Naive thymus-derived CD8-positive, alpha-beta T cell (primary cell): ENCODE measurements around the gene STX10. TPM values are rescaled to one million over a fixed set of nuclear protein-coding genes. Genes with fewer than 3 reads are reported as not detected.
A peak's percentile ranks its signal among the peaks of the same experiment; 100 is the strongest.

Source experiments
- ATAC-seq, 2 donors: fragments of 150-1000 bp; cut with Tn5 transposase in 1 of 2; sonication (Bioruptor Pico), chemical (Tn5 transposase) in 1 of 2; 1 replicate in 1 of 2; 2 replicates in 1 of 2; pipeline ENCODE4 v1.10.0; 2021; ENCODE audit warnings: mild to moderate bottlenecking in 2 of 2, moderate library complexity in 2 of 2
- POLR2A ChIA-PET: fragments of 350-600 bp; sonication (Branson Sonifier 250); formaldehyde crosslinking; loops from one replicate; lab custom pipeline; 2021; ENCODE audit warnings: antibody characterized with exemption; lab: Charles Lee
- DNase-seq, 10 donors: peaks; one replicate each; pipeline versions ENCODE4 v3.0.0 to v3.0.0-alpha.2; 2020 to 2022
- H3K27ac Mint-ChIP-seq, 10 donors: one replicate each; pipeline ENCODE4 v1.8.0; 2020 to 2022; ENCODE audit warnings: mild to moderate bottlenecking in 10 of 10, mixed read lengths in 10 of 10, moderate library complexity in 4 of 10, inconsistent platforms in 1 of 10
- H3K27me3 Mint-ChIP-seq, 5 donors: one replicate each; pipeline ENCODE4 v1.8.0; 2021 to 2022; ENCODE audit warnings: mixed read lengths in 5 of 5
- H3K36me3 Mint-ChIP-seq, 3 donors: one replicate each; pipeline ENCODE4 v1.8.0; 2020 to 2022; ENCODE audit warnings: mixed read lengths in 3 of 3, mild to moderate bottlenecking in 2 of 3, inconsistent platforms in 1 of 3
- H3K4me1 Mint-ChIP-seq, 4 donors: one replicate each; pipeline ENCODE4 v1.8.0; 2021 to 2022; ENCODE audit warnings: mixed read lengths in 4 of 4
- H3K4me3 Mint-ChIP-seq, 10 donors: one replicate each; pipeline ENCODE4 v1.8.0; 2020 to 2022; ENCODE audit warnings: mild to moderate bottlenecking in 10 of 10, mixed read lengths in 10 of 10, moderate library complexity in 6 of 10, inconsistent platforms in 1 of 10
- H3K9me3 Mint-ChIP-seq, 9 donors: one replicate each; pipeline ENCODE4 v1.8.0; 2020 to 2022; ENCODE audit warnings: mixed read lengths in 9 of 9, mild to moderate bottlenecking in 3 of 9, inconsistent platforms in 1 of 9, moderate library complexity in 1 of 9
- polyA plus RNA-seq, 3 donors: library from polyadenylated mRNA; unstranded; fragments of 300-500 nt; fragmentation: Illumina TruSeq; gene quantifications; one replicate each; pipeline ENCODE4 v1.2.3, GENCODE V29; 2021
- total RNA-seq, 8 experiments: library from RNA in 2 of 8; stranded (reverse) in 2 of 8; gene quantifications; one replicate each; pipeline ENCODE4 v1.2.3 and lab custom pipeline; 2021 to 2026

The STX10 gene
- total and polyA plus RNA-seq, 5 experiments from 2014 or later: 36.1 to 62.8 (median 56.2) TPM

GRCh38 chr19:13122275-13122878 lies 27.8 kb downstream of the STX10 start:
- DNase-seq: peak in 1 of 10 donors; percentile 6
- Mint-ChIP-seq H3K27ac (peak overlapping the region in 6 of 10 donors; percentile 22 to 80 (median 72)), H3K4me3 (peak overlapping the region in 5 of 10 donors; percentile 12 to 45 (median 33)), H3K36me3 (peaks cover 0 to 17% (median 0%) of the 10 kb centered on the region in 3 donors), H3K9me3 (no peaks in the 10 kb centered on the region), H3K4me1 (peaks cover 26 to 52% (median 46%) of the 10 kb centered on the region in 4 donors), H3K27me3 (no peaks in the 10 kb centered on the region)
- ATAC-seq: no peak
- POLR2A ChIA-PET: interaction anchor here (0.5 kb wide), 1 partner anchor 19 kb away, joined by 3 read pairs; no protein-coding TSS in a partner anchor

- no peaks in the 10 kb centered on the region for H3K9me3 Mint-ChIP-seq
- H3K27ac Mint-ChIP-seq: peak overlapping the region in 7 of 10 donors; percentile 22 to 80 (median 52)
- peaks cover 26 to 56% (median 50%) of the 10 kb centered on the region in 4 donors for H3K4me1 Mint-ChIP-seq
- POLR2A ChIA-PET: no interaction called here
- peaks cover 0 to 17% (median 0%) of the 10 kb centered on the region in 3 donors for H3K36me3 Mint-ChIP-seq
- no peak for DNase-seq
- peak overlapping the region in 5 of 10 donors; percentile 12 to 70 (median 33) for H3K4me3 Mint-ChIP-seq
- no peaks in the 10 kb centered on the region for H3K27me3 Mint-ChIP-seq
- ATAC-seq: no peak
These were observed 28.5 kb downstream of the STX10 start for GRCh38 chr19:13121551-13122274.

GRCh38 chr19:13120817-13121216 lies 29.4 kb downstream of the STX10 start:
- Mint-ChIP-seq H3K4me3 (peak overlapping the region in 6 of 10 donors; percentile 14 to 90 (median 62)), H3K9me3 (no peaks in the 10 kb centered on the region), H3K36me3 (peaks cover 0 to 14% (median 0%) of the 10 kb centered on the region in 3 donors), H3K4me1 (peaks cover 29 to 64% (median 58%) of the 10 kb centered on the region in 4 donors), H3K27ac (peak overlapping the region in 8 of 10 donors; percentile 18 to 73 (median 42)), H3K27me3 (no peaks in the 10 kb centered on the region)
- POLR2A ChIA-PET: interaction anchor here (0.8 kb wide), 1 partner anchor 37 kb away, joined by 3 read pairs; no protein-coding TSS in a partner anchor
- ATAC-seq (no peak), DNase-seq (no peak)

GRCh38 chr19:13120031-13120430 lies 30.1 kb downstream of the STX10 start:
- Mint-ChIP-seq H3K4me1 (peaks cover 29 to 69% (median 64%) of the 10 kb centered on the region in 4 donors), H3K4me3 (peak overlapping the region in 7 of 10 donors; percentile 74 to 93 (median 79)), H3K9me3 (no peaks in the 10 kb centered on the region), H3K36me3 (peaks cover 0 to 11% (median 0%) of the 10 kb centered on the region in 3 donors), H3K27ac (peak overlapping the region in 6 of 10 donors; percentile 24 to 79 (median 56)), H3K27me3 (no peaks in the 10 kb centered on the region)
- ATAC-seq (no peak), DNase-seq (no peak)
- POLR2A ChIA-PET: interaction anchor here (0.6 to 5.4 kb wide), 5 partner anchors 11 to 37 kb away, joined by 3 to 67 read pairs (median 3); partner anchors contain the start of gene LYL1

- ATAC-seq (no peak), DNase-seq (no peak)
- POLR2A ChIA-PET: interaction anchor here (0.6 to 5.4 kb wide), 9 partner anchors 8 to 162 kb away, joined by 3 to 68 read pairs (median 3); partner anchors contain the start of gene LYL1
- peak overlapping the region; percentile 74 to 93 (median 82) for H3K4me3 Mint-ChIP-seq
- H3K4me1 Mint-ChIP-seq: peaks cover 29 to 70% (median 65%) of the 10 kb centered on the region in 4 donors
- H3K27ac Mint-ChIP-seq: peak overlapping the region in 9 of 10 donors; percentile 43 to 96 (median 82)
- no peaks in the 10 kb centered on the region for H3K27me3 Mint-ChIP-seq
- H3K36me3 Mint-ChIP-seq: peaks cover 0 to 8% (median 0%) of the 10 kb centered on the region in 3 donors
- H3K9me3 Mint-ChIP-seq: no peaks in the 10 kb centered on the region
These were observed 30.5 kb downstream of the STX10 start for GRCh38 chr19:13119627-13120026.

DNA sequence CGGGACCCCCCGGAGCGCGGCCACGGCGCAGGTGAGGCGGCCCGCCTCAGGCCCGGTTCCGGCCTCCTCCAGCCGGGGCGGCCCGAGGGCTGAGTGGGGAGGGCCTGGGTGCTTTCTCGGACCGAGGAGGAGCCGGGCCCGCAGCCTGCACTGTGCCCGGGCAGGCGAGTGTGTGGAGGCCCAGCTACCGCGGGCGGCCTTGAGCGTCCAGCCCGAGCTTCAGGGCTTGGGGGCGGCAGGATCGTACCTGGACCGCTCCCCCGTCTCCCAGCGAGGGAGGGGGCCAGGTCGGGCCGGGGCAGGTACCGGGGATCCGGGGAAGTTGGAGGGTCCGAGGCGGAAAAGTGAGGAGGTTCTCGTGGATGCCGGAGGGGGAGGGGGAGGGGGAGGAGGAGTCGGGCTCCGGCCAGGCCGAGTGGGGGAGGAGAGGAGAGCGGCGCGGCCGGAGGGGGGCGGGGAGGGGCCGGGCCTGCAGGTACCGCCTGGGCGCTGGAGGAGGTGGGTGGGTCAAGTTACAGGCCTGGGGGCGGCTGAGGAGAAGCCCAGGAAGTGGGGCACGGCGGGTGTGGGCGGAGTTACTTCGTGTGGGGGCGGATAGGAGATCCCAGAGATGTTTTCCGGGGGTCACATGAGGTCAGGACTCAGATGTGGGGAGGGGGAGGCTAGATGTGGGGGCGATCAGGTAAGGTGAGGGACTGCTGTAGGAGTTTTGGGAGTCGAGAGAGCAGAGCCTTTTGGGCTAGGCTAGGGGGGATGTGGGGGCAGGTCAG lies 31.6 kb downstream of the STX10 start:
- Mint-ChIP-seq H3K36me3 (peaks cover 0 to 12% (median 0%) of the 10 kb centered on the region in 3 donors), H3K9me3 (no peaks in the 10 kb centered on the region), H3K27me3 (no peaks in the 10 kb centered on the region), H3K27ac (peak overlapping the region in 9 of 10 donors; percentile 56 to 96 (median 79)), H3K4me3 (peak overlapping the region; percentile 74 to 93 (median 82)), H3K4me1 (peaks cover 29 to 65% (median 63%) of the 10 kb centered on the region in 4 donors)
- DNase-seq: peak in 3 of 10 donors; percentile 19 to 75 (median 44)
- POLR2A ChIA-PET: interaction anchor here (0.6 to 5.4 kb wide), 16 partner anchors 9 to 184 kb away, joined by 3 to 68 read pairs (median 4); partner anchors contain the start of genes IER2, LYL1, RAD23A and STX10
- ATAC-seq: no peak

DNA sequence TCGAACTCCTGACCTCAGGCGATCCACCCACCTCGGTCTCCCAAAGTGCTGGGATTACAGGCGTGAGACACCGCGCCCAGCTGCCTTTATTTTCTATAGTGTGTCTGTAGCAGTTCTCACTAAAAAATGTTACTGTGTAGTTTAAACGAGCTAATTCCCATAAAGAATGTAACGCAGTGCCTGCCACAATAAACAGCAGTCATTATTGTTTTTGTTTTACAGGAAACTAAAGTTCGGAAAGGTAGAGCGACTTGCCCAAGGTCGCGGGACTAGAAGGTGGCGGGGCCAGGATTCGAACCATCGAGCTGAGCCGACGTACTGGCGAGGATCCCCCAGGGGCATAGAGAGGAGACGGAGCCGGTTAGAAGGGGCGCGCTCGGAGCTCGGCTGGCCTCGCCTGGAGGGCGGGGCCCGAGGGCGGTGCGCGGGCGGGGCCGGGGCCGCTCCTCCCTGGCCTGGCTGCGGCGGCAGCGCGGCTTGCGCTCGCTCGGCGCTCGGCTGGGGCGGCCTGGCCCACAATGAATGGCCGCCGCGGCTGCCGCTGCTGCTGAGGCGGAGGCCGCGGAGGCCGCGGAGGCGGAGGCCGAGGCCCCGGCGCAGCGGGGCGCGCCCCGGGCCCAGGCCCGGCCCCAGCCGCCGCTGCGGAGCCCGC lies 32.3 kb downstream of the STX10 start, which contains the start of gene NACC1:
TSS of gene NACC1 (plus strand) at position 493 of the 652 bp plus-strand sequence. CDS start 16,944 bp downstream, outside the sequence.
- no peaks in the 10 kb centered on the region for H3K9me3 Mint-ChIP-seq
- H3K36me3 Mint-ChIP-seq: peaks cover 0 to 13% (median 0%) of the 10 kb centered on the region in 3 donors
- H3K27ac Mint-ChIP-seq: peak within 1 kb of the TSS; percentile 92 to 98 (median 94)
- POLR2A ChIA-PET: interaction anchor here (0.5 to 5.4 kb wide), 19 partner anchors 11 to 1307 kb away, joined by 3 to 68 read pairs (median 5); partner anchors contain the start of genes IER2, LYL1, RAD23A and STX10
- H3K4me3 Mint-ChIP-seq: peak within 1 kb of the TSS; percentile 86 to 99 (median 98)
- H3K4me1 Mint-ChIP-seq: peaks cover 26 to 65% (median 61%) of the 10 kb centered on the region in 4 donors
- no peaks in the 10 kb centered on the region for H3K27me3 Mint-ChIP-seq
- ATAC-seq (peak; percentile 76 to 83), DNase-seq (peak; percentile 83 to 92 (median 88))

GRCh38 chr19:13117176-13117771 lies 32.9 kb downstream of the STX10 start:
- H3K27ac Mint-ChIP-seq: peak overlapping the region; percentile 92 to 98 (median 94)
- ATAC-seq (peak; percentile 42 to 43), DNase-seq (peak in 2 of 10 donors; percentile 51 to 59)
- H3K4me1 Mint-ChIP-seq: peaks cover 22 to 60% (median 56%) of the 10 kb centered on the region in 4 donors
- POLR2A ChIA-PET: interaction anchor here (0.5 to 5.4 kb wide), 20 partner anchors 11 to 1308 kb away, joined by 3 to 68 read pairs (median 5); partner anchors contain the start of genes IER2, LYL1 and STX10
- peaks cover 0 to 18% (median 0%) of the 10 kb centered on the region in 3 donors for H3K36me3 Mint-ChIP-seq
- no peaks in the 10 kb centered on the region for H3K27me3 Mint-ChIP-seq
- H3K9me3 Mint-ChIP-seq: no peaks in the 10 kb centered on the region
- peak overlapping the region; percentile 86 to 99 (median 98) for H3K4me3 Mint-ChIP-seq

- Mint-ChIP-seq H3K9me3 (no peaks in the 10 kb centered on the region), H3K36me3 (peaks cover 0 to 23% (median 0%) of the 10 kb centered on the region in 3 donors), H3K4me3 (peak within 1 kb of the TSS; percentile 86 to 99 (median 98)), H3K4me1 (peaks cover 19 to 53% (median 48%) of the 10 kb centered on the region in 4 donors), H3K27me3 (no peaks in the 10 kb centered on the region), H3K27ac (peak within 1 kb of the TSS; percentile 92 to 98 (median 94))
- ATAC-seq: peak; percentile 62 to 66
- POLR2A ChIA-PET: interaction anchor here (0.6 to 5.4 kb wide), 11 partner anchors 12 to 977 kb away, joined by 3 to 68 read pairs (median 6); partner anchors contain the start of genes IER2, LYL1 and STX10
- DNase-seq: peak; percentile 74 to 95 (median 86)
These were observed 33.6 kb downstream of the STX10 start, which contains the start of gene TRMT1 for GRCh38 chr19:13116282-13117175. TSS of gene TRMT1 (minus strand) at chr19:13116740. CDS start at chr19:13116399, 341 bp downstream.

DNA sequence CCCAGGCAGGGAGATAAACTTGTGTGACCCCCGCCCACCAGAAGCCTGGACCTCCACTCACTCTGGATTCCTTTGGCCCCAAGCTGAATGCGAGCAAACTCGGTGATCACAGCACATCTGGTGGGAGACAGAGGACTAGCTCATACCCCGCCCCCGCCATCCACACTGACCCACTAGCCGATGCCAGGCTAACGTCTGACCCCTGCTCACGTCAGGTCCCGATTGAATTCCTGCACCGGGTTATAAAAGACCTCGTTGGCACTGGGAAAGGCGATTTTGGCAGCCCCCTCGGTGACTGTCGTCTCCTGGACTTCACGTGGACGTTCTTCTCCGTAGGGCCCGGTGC lies 34.3 kb downstream of the STX10 start:
- Mint-ChIP-seq H3K27ac (peak overlapping the region; percentile 66 to 98 (median 94)), H3K9me3 (no peaks in the 10 kb centered on the region), H3K27me3 (no peaks in the 10 kb centered on the region), H3K4me3 (peak overlapping the region; percentile 86 to 99 (median 98)), H3K36me3 (peaks cover 0 to 23% (median 0%) of the 10 kb centered on the region in 3 donors), H3K4me1 (peaks cover 15 to 47% (median 43%) of the 10 kb centered on the region in 4 donors)
- ATAC-seq: no peak
- POLR2A ChIA-PET: interaction anchor here (0.6 to 5.4 kb wide), 5 partner anchors 11 to 91 kb away, joined by 4 to 68 read pairs (median 15); partner anchors contain the start of genes IER2, LYL1 and STX10
- no peak for DNase-seq
